Measurements from ENCODE around the gene FBXW11. TPM values are rescaled to one million over a fixed set of nuclear protein-coding genes. Genes with fewer than 3 reads are reported as not detected.

FBXW11 gene
- total and polyA plus RNA-seq, 10 of the 15 experiments (the other 5 are each of a cell fraction or from before 2014, with no cell fraction given): 4.3 to 61.5 (median 40.0) TPM

DNA sequence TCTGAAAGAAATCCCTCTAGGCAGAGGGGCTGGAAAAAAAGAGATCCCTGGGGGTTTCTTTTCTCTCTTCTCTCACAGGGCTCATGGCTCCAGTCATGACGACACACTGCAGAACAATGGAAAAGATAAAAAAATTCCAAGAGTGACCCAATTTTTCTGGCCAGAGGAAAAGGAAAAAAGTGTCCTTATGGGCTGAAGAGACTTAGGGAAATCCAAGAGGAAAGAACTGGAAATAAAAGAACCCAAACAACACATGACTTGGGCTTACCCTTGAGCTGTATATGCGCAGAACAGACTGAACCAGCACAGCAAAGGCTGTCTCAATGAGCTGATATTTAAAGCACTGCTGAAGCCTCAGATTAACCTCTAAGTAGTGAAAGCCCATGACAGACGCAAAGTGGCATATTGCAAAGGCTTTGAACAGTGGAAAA, 118.4 kb downstream of the FBXW11 start:
- no peak overlapping the region for H3K4me3 ChIP-seq
- ATAC-seq (no peak), DNase-seq (ENCODE audit: low read depth, low spot score) (no peak), FAIRE-seq (no peak)
- no peaks in the 10 kb centered on the region for H3K27me3 ChIP-seq (replicated peaks in 1 of 2; ENCODE audit: control insufficient read depth in 2 of 2, insufficient read depth in 2 of 2, low read length in 1 of 2)
- no peak for TF ChIP-seq PAX8 (IDR thresholded peaks at IDR 0.05)
- TF ChIP-seq RFX5 (IDR thresholded peaks at IDR 0.05; ENCODE audit: low read depth, low read length): no peak
- no peak for TF ChIP-seq NR2F1 (conservative IDR thresholded peaks at IDR 0.05)
- TF ChIP-seq EP300 (IDR thresholded peaks at IDR 0.05; ENCODE audit: borderline replicate concordance in 1 of 2, control insufficient read depth in 1 of 2, low read depth in 2 of 2, low read length in 2 of 2): no peak
- TF ChIP-seq, protein P1, sequence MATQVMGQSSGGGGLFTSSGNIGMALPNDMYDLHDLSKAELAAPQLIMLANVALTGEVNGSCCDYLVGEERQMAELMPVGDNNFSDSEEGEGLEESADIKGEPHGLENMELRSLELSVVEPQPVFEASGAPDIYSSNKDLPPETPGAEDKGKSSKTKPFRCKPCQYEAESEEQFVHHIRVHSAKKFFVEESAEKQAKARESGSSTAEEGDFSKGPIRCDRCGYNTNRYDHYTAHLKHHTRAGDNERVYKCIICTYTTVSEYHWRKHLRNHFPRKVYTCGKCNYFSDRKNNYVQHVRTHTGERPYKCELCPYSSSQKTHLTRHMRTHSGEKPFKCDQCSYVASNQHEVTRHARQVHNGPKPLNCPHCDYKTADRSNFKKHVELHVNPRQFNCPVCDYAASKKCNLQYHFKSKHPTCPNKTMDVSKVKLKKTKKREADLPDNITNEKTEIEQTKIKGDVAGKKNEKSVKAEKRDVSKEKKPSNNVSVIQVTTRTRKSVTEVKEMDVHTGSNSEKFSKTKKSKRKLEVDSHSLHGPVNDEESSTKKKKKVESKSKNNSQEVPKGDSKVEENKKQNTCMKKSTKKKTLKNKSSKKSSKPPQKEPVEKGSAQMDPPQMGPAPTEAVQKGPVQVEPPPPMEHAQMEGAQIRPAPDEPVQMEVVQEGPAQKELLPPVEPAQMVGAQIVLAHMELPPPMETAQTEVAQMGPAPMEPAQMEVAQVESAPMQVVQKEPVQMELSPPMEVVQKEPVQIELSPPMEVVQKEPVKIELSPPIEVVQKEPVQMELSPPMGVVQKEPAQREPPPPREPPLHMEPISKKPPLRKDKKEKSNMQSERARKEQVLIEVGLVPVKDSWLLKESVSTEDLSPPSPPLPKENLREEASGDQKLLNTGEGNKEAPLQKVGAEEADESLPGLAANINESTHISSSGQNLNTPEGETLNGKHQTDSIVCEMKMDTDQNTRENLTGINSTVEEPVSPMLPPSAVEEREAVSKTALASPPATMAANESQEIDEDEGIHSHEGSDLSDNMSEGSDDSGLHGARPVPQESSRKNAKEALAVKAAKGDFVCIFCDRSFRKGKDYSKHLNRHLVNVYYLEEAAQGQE (IDR thresholded peaks at IDR 0.05; ENCODE audit: low read depth, low read length): no peak
- TF ChIP-seq HDAC2 (IDR thresholded peaks at IDR 0.05): no peak
- TF ChIP-seq, protein P2, sequence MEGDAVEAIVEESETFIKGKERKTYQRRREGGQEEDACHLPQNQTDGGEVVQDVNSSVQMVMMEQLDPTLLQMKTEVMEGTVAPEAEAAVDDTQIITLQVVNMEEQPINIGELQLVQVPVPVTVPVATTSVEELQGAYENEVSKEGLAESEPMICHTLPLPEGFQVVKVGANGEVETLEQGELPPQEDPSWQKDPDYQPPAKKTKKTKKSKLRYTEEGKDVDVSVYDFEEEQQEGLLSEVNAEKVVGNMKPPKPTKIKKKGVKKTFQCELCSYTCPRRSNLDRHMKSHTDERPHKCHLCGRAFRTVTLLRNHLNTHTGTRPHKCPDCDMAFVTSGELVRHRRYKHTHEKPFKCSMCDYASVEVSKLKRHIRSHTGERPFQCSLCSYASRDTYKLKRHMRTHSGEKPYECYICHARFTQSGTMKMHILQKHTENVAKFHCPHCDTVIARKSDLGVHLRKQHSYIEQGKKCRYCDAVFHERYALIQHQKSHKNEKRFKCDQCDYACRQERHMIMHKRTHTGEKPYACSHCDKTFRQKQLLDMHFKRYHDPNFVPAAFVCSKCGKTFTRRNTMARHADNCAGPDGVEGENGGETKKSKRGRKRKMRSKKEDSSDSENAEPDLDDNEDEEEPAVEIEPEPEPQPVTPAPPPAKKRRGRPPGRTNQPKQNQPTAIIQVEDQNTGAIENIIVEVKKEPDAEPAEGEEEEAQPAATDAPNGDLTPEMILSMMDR (IDR thresholded peaks at IDR 0.05 in 2 of 3, conservative IDR thresholded peaks at IDR 0.05 in 1 of 3; ENCODE audit: control insufficient read depth in 2 of 3, extremely low read depth in 1 of 3, insufficient read depth in 1 of 3, low read depth in 3 of 3, low read length in 3 of 3): no peak
- no peak for TF ChIP-seq GABPA (IDR thresholded peaks at IDR 0.05; ENCODE audit: low read depth)
- no peak for TF ChIP-seq FOXK2 (IDR thresholded peaks at IDR 0.05)
- no peak for TF ChIP-seq FOS (IDR thresholded peaks at IDR 0.05; ENCODE audit: borderline replicate concordance, extremely low read depth, insufficient read length)
- TF ChIP-seq IRF4 (IDR thresholded peaks at IDR 0.05; ENCODE audit: low read depth, low read length): no peak
- TF ChIP-seq, protein P3, sequence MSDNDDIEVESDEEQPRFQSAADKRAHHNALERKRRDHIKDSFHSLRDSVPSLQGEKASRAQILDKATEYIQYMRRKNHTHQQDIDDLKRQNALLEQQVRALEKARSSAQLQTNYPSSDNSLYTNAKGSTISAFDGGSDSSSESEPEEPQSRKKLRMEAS (IDR thresholded peaks at IDR 0.05; ENCODE audit: low read depth, low read length): no peak
- TF ChIP-seq, protein P4, sequence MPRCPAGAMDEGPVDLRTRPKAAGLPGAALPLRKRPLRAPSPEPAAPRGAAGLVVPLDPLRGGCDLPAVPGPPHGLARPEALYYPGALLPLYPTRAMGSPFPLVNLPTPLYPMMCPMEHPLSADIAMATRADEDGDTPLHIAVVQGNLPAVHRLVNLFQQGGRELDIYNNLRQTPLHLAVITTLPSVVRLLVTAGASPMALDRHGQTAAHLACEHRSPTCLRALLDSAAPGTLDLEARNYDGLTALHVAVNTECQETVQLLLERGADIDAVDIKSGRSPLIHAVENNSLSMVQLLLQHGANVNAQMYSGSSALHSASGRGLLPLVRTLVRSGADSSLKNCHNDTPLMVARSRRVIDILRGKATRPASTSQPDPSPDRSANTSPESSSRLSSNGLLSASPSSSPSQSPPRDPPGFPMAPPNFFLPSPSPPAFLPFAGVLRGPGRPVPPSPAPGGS (IDR thresholded peaks at IDR 0.05; ENCODE audit: borderline replicate concordance, insufficient read depth, low read depth, low read length, poor library complexity, severe bottlenecking): no peak
- TF ChIP-seq, protein P5, sequence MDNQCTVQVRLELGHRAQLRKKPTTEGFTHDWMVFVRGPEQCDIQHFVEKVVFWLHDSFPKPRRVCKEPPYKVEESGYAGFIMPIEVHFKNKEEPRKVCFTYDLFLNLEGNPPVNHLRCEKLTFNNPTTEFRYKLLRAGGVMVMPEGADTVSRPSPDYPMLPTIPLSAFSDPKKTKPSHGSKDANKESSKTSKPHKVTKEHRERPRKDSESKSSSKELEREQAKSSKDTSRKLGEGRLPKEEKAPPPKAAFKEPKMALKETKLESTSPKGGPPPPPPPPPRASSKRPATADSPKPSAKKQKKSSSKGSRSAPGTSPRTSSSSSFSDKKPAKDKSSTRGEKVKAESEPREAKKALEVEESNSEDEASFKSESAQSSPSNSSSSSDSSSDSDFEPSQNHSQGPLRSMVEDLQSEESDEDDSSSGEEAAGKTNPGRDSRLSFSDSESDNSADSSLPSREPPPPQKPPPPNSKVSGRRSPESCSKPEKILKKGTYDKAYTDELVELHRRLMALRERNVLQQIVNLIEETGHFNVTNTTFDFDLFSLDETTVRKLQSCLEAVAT (IDR thresholded peaks at IDR 0.05): no peak
- intact Hi-C loops (cut with micrococcal nuclease; ENCODE audit: unreplicated experiment): no loop called here
- no peak overlapping the region for H3K27ac ChIP-seq (ENCODE audit: control insufficient read depth, insufficient read depth)
- no peaks in the 10 kb centered on the region for H3K9me3 ChIP-seq (replicated peaks; ENCODE audit: control insufficient read depth, insufficient read depth, low read length)
- ChIA-PET SMC1A (ENCODE audit: uncharacterized antibody, unreplicated experiment) (interaction anchor here (1.2 kb wide), 1 partner anchor 14 kb away, joined by 3 read pairs; no protein-coding TSS in a partner anchor), CTCF (interaction anchor here (1.5 kb wide), 1 partner anchor 29 kb away, joined by 3 read pairs; no protein-coding TSS in a partner anchor), RAD21 (ENCODE audit: unreplicated experiment) (no interaction called here), POLR2A (no interaction called here)
- no peaks in the 10 kb centered on the region for H4K20me1 ChIP-seq (ENCODE audit: control insufficient read depth, insufficient read depth)
- H3K9ac ChIP-seq (ENCODE audit: control insufficient read depth, insufficient read depth, low read length): no peak overlapping the region
- BruUV-seq (replicated peaks): no TSS peak
- H3K79me2 ChIP-seq (ENCODE audit: control insufficient read depth, insufficient read depth, low read length): no peaks in the 10 kb centered on the region
- WGBS (ENCODE audit: insufficient coverage, insufficient replicate concordance, low lambda C conversion rate, missing lambda C conversion rate): 100% methylated on average over 3 of the region's 3 CpGs
- in situ Hi-C loops (cut with MboI): no loop called here
- H2AFZ ChIP-seq (ENCODE audit: control insufficient read depth, low read depth, low read length): no peak overlapping the region
- no peak overlapping the region for H3K4me2 ChIP-seq (ENCODE audit: control insufficient read depth, insufficient read depth)
- no peaks in the 10 kb centered on the region for H3K4me1 ChIP-seq (ENCODE audit: control insufficient read depth, insufficient read depth, low read length)
- H3K36me3 ChIP-seq (ENCODE audit: control insufficient read depth in 2 of 2, insufficient read depth in 2 of 2, low read length in 1 of 2): peaks cover 0 to 23% of the 10 kb centered on the region in 2 experiments; a peak in 2 of 4 replicates
